Measurements from ENCODE around the gene CBL. TPM values are rescaled to one million over a fixed set of nuclear protein-coding genes. Genes with fewer than 3 reads are reported as not detected.

Gene CBL
- total and polyA plus RNA-seq, 10 of the 15 experiments (the other 5 are each of a cell fraction or from before 2014, with no cell fraction given): 3.9 to 27.1 (median 9.5) TPM

GRCh38 chr11:119179342-119179741 lies 26.8 kb upstream of the CBL start:
- ATAC-seq (no peak), FAIRE-seq (no peak), DNase-seq (ENCODE audit: low read depth, low spot score) (no peak)
- ChIA-PET CTCF (interaction anchor here (0.6 to 1.0 kb wide), 2 partner anchors 17 to 1105 kb away, joined by 3 to 4 read pairs; no protein-coding TSS in a partner anchor), POLR2A (no interaction called here), RAD21 (ENCODE audit: unreplicated experiment) (no interaction called here), SMC1A (ENCODE audit: uncharacterized antibody, unreplicated experiment) (interaction anchor here (1.7 kb wide), 1 partner anchor 17 kb away, joined by 3 read pairs; no protein-coding TSS in a partner anchor)
- Histone ChIP-seq H3K9me3 (replicated peaks; ENCODE audit: control insufficient read depth, insufficient read depth, low read length) (no peaks in the 10 kb centered on the region), H3K4me1 (ENCODE audit: control insufficient read depth, insufficient read depth, low read length) (no peaks in the 10 kb centered on the region), H2AFZ (ENCODE audit: control insufficient read depth, low read depth, low read length) (no peak overlapping the region), H3K27me3 (replicated peaks in 1 of 2; ENCODE audit: control insufficient read depth in 2 of 2, insufficient read depth in 2 of 2, low read length in 1 of 2) (no peaks in the 10 kb centered on the region; a peak in 1 of 4 replicates), H4K20me1 (ENCODE audit: control insufficient read depth, insufficient read depth) (no peaks in the 10 kb centered on the region), H3K9ac (ENCODE audit: control insufficient read depth, insufficient read depth, low read length) (no peak overlapping the region), H3K27ac (ENCODE audit: control insufficient read depth, insufficient read depth) (no peak overlapping the region), H3K4me2 (ENCODE audit: control insufficient read depth, insufficient read depth) (no peak overlapping the region), H3K79me2 (ENCODE audit: control insufficient read depth, insufficient read depth, low read length) (no peaks in the 10 kb centered on the region), H3K4me3 (no peak overlapping the region), H3K36me3 (ENCODE audit: control insufficient read depth in 2 of 2, insufficient read depth in 2 of 2, low read length in 1 of 2) (peaks cover 0 to 2% of the 10 kb centered on the region in 2 experiments; a peak in 2 of 4 replicates)
- TF ChIP-seq NR2C2 (IDR thresholded peaks at IDR 0.05; ENCODE audit: borderline replicate concordance, control insufficient read depth, insufficient read length, low read depth) (no peak), EP300 (IDR thresholded peaks at IDR 0.05; ENCODE audit: borderline replicate concordance in 1 of 2, control insufficient read depth in 1 of 2, low read depth in 2 of 2, low read length in 2 of 2) (no peak), CBFB (IDR thresholded peaks at IDR 0.05; ENCODE audit: low read depth) (no peak), NKRF (conservative IDR thresholded peaks at IDR 0.05) (no peak), EED (IDR thresholded peaks at IDR 0.05; ENCODE audit: low read depth) (no peak), SMAD1 (IDR thresholded peaks at IDR 0.05; ENCODE audit: low read depth, partially characterized antibody) (no peak), RCOR1 (conservative IDR thresholded peaks at IDR 0.05; ENCODE audit: low read depth, low read length) (no peak)
- intact Hi-C loops (cut with micrococcal nuclease; ENCODE audit: unreplicated experiment): no loop called here
- WGBS (ENCODE audit: insufficient coverage, insufficient replicate concordance, low lambda C conversion rate, missing lambda C conversion rate): 84% methylated on average over 6 of the region's 6 CpGs
- no TSS peak for BruUV-seq (replicated peaks)
- in situ Hi-C loops (cut with MboI): no loop called here

Measured in GM12878 (cell line).